ENCODE data around the gene HECW1.
"Not testable (repeated sequence)": the region's sequence is repeated elsewhere in the genome, so short reads cannot be mapped to it uniquely, and the experiment has no call there.

Gene HECW1

DNA sequence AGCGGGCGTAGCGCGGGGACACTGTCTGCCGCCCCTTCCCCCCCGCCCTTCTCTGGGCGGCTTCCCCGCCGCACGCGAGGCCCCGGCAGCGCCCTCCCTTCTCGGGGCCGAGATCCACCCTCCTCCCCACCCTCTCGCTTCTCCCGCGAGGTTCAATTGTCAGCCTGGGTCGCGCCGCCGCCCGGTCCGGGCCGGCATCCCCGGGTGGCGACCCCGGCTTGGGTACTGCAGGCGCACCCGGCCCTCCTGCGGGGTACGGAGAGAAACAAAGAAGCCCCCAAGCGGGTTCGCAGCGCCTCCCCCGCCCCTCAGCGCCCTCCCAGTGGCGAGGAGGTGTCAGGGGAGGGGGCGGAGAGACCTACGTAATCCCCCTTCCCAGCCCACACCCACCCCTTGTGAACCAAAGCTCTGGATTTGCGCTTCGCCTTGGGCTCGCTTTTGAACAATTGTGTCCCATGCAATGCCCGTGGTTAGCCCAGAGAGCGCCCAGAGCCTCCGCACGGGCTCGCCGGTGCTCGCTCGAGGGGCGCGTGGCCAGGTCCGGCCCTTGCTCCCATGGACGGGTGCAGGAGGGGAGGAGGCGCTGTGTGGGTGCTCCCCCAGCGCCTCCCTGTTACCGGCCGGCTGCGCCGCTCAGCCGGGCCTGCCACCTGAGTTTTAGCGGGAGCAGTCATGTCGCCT is 634 bp downstream of the HECW1 start:
- peak; percentile 10 for DNase-seq (ENCODE audit: low spot score)

- DNase-seq (ENCODE audit: low spot score): peak; percentile 9
These were observed 1.4 kb downstream of the HECW1 start for GRCh38 chr7:43113622-43114457.

- no peak for DNase-seq (ENCODE audit: low spot score)
These were observed 2.0 kb downstream of the HECW1 start for GRCh38 chr7:43114458-43114780.

- no peak for DNase-seq (ENCODE audit: low spot score)
These were observed 4.0 kb downstream of the HECW1 start for GRCh38 chr7:43116451-43116850.

DNA sequence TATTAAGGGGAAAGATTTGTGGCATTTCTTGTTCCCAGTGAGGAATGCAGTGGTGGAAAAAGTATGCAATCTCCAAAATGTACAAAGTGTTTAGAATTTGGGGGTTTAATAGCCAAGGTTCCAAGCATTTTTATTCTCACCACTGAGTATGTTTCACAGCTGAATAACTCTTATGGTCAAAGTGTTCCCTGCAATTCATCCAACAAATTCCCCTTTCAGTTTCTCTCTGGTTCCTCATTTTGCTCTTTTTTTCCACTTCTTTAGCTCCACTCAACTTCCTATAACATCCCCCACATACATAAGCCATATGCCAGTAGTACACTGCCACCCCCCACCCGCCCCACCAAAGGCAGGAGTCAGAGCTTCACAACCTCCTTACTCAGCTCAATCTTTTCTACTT is 4.6 kb downstream of the HECW1 start:
- DNase-seq (ENCODE audit: low spot score): no peak

- no peak for DNase-seq (ENCODE audit: low spot score)
These were observed 5.4 kb downstream of the HECW1 start for GRCh38 chr7:43117861-43118260.

GRCh38 chr7:43118313-43118712 is 5.9 kb downstream of the HECW1 start:
- DNase-seq (ENCODE audit: low spot score): no peak

GRCh38 chr7:43119371-43120075 is 7.1 kb downstream of the HECW1 start:
- DNase-seq (ENCODE audit: low spot score): no peak

- DNase-seq (ENCODE audit: low spot score): no peak
These were observed 9.5 kb downstream of the HECW1 start for GRCh38 chr7:43121973-43122372.

- DNase-seq (ENCODE audit: low spot score): no peak
These were observed 11.0 kb downstream of the HECW1 start for GRCh38 chr7:43123457-43123856.

GRCh38 chr7:43124388-43124787 is 11.9 kb downstream of the HECW1 start:
- no peak for DNase-seq (ENCODE audit: low spot score)

- DNase-seq (ENCODE audit: low spot score): no peak
These were observed 17.9 kb downstream of the HECW1 start for GRCh38 chr7:43130347-43130746.

GRCh38 chr7:43135129-43135528 is 22.7 kb downstream of the HECW1 start:
- no peak for DNase-seq (ENCODE audit: low spot score)

DNA sequence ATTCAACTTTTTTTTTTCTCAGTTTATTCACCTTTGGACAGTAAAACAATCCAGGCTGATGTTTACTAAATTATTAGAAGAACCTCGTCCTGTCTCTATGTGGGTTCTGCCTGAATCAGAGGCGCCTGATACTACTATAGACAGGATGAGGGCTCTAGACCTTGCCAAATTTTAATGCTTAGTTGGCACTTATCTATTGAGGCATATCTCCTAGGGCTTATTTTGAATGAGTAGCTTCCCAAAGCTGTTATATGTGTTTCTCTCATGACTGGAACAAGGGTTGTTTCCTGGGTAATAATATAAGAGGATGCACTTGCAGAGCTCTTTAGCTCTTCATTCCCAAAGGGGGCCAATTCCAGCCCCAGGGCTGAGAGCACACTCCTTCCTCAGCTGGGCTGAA is 23.6 kb downstream of the HECW1 start:
- no peak for DNase-seq (ENCODE audit: low spot score)

DNA sequence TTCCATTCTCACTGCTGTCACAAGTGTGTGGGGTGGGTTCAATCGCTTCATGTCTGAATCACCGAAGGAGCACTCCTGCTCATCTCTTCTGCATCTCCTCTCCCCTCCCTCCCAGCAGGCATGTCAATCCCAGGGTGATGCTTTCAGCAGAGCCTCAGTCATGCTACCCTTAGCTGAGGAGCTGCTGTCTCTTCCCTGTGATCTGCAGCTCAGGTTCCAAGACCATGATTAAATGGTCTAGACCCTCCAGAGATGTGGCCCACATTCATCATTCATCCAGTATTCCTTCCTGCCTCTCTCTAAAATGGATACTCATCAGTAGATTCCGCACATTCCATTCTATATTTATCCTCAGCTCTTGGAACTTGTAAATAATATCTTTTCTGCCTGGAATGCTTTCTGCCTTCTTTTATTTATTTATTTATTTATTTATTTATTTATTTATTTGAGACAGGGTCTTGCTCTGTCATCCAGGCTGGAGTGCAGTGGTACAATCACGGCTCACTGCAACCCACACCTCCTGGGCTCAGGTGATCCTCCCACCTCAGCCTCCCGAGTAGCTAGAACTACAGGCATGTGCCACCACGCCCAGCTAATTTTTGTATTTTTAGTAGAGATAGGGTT is 24.8 kb downstream of the HECW1 start:
- DNase-seq (ENCODE audit: low spot score): not testable (repeated sequence)

DNA sequence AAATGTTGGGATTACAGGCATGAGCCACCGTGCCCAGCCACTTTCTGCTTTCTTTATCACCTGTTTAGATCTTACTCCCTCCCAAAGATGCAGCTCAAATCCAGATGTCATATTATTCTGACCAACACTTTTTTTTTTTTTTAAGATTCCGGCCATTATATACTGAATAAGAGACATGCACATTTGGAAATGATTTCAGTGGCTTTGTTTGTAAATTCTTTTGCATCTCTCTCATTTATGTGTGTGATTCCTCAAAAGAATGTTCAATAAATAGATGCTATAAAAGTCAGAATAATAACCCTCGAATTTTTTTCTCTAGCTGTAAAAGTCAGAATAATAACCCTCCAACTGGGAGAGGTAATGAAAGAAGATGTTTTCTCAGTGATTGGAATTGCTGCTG is 25.4 kb downstream of the HECW1 start:
- DNase-seq (ENCODE audit: low spot score): no peak

GRCh38 chr7:43138710-43139109 is 26.3 kb downstream of the HECW1 start:
- no peak for DNase-seq (ENCODE audit: low spot score)

GRCh38 chr7:43139137-43139536 is 26.7 kb downstream of the HECW1 start:
- DNase-seq (ENCODE audit: low spot score): no peak

DNA sequence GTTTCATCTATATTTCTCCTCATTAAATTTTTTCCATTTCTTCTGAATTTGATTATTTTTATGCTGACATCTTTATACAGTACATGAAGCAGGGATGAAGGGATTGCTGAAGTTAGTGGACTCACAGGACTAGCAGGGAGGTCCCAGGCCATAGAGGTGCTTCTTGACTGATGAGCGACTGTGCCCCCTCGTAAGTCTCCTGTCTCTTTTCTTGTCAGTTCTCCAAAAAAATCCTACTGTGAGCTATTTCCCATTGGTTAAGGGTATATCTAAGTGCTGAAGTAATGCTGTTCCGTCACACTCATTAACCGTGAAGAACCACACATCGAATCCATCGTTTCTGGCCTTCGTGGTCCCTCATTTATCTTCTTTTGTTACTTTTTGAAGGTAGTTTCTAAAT is 27.7 kb downstream of the HECW1 start:
- no peak for DNase-seq (ENCODE audit: low spot score)

DNA sequence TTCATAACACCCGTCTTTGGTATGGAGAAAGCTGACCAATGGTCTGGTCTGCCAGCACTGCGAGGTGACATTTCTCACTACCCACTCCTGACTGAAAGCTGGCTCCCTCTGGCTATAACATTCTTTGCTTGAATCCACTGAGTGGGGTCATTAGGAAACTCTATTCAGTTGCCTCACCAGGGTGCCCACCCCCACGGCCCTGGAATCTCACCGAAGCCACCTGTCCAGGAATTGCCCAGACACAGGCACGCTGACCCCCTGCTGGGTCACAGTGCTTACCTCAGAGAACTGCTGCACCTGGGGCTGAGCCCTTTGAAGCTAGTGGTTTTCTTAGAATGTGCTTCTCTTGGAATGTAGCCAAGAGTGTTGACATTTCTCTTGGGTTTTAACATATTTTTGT is 28.6 kb downstream of the HECW1 start:
- DNase-seq (ENCODE audit: low spot score): no peak

DNA sequence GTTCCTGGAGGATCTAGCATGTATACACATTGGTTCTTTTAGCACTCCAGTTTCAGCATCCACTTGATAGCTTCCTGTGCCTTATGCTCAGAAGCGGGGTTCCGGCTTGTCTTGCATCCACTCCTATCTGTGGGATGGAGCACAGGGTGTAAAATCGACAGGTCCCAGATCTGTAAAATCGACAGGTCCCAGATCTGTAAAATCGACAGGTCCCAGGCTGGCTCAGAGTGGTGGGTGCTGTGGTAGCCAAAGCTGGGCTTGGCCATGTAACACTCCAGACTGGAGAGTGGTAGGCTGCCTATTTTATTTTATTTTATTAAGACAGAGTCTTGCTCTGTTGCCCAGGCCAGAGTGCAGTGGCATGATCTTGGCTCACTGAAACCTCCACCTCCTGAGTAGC is 30.3 kb downstream of the HECW1 start:
- no peak for DNase-seq (ENCODE audit: low spot score)

DNA sequence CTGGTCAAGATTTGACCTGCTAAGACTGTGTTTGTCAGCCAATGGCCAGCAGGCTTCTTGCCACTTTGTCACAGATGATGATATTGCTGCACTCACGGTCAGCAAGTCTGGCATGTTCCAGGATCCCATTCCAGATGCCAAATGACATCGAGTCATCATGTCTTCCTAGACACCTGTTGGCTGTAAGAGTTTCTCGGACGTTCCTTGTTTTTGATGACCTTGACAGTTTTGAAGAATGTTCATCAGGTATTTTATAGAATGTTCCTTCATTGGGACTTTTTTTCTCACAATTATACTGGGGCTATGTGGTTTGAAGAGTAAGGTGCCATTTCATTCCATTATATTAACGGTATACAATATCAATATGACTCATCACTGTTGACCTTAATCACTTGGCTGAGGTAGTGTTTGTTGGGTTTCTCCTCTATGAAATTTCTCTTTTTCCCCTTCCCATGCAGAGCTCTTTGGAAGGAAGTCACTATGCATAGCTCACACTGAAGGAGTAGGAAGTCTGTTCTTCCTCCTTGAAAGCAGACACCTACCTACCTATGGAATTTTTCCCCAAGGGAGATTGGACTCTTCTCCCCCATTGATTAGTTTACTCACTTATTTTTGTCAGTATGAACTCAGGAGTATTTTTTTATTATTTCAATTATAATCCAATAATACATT is 31.6 kb downstream of the HECW1 start:
- no peak for DNase-seq (ENCODE audit: low spot score)

Data from germinal center (tissue), 1 donor.